Right ventricle myocardium inferior (tissue), 1 donor: Measurements from ENCODE around the gene CYP2E1. TPM values are rescaled to one million over a fixed set of nuclear protein-coding genes. Genes with fewer than 3 reads are reported as not detected.
"Not testable (repeated sequence)": the region's sequence is repeated elsewhere in the genome, so short reads cannot be mapped to it uniquely, and the experiment has no call there.

Experiments used
- ATAC-seq: fragments of 200-7000 bp; cut with Tn5 transposase; one replicate; pipeline ENCODE4 v1.9.1; 2020; ENCODE audit warnings: mild to moderate bottlenecking, moderate library complexity
- DNase-seq: peaks from one replicate; pipeline ENCODE4 v3.0.0; 2021; ENCODE audit errors: missing footprints
- intact Hi-C: fragments of 100-400 bp; cut with DNase I; formaldehyde crosslinking; loops from one replicate; pipeline ENCODE4 v1.11.0; 2022
- total RNA-seq: library from RNA; stranded (reverse); fragmentation: NEBNext Ultra II Directional; extraction: Animal tissue kit (Norgen Biotek cat#: 25700); gene quantifications from one replicate; pipeline ENCODE4 v1.2.1, GENCODE V29; 2021
- donor health status: DM: no; HTN: yes; CAD: no; lungs with severe emphysema.

The CYP2E1 gene
- total RNA-seq, 1 donor from 2014 or later: 0.89 TPM

- DNase-seq (no peak), ATAC-seq (no peak)
- intact Hi-C loops: no loop called here
These were observed 3.4 kb upstream of the CYP2E1 start for GRCh38 chr10:133523631-133524203.

- intact Hi-C loops: no loop called here
- no peak for DNase-seq
- ATAC-seq: no peak
These were observed 1.7 kb upstream of the CYP2E1 start for GRCh38 chr10:133525444-133525843.

GRCh38 chr10:133527771-133528271 lies 658 bp downstream of the CYP2E1 start:
- DNase-seq (no peak), ATAC-seq (no peak)
- intact Hi-C loops: no loop called here

GRCh38 chr10:133528296-133528844 lies 1.2 kb downstream of the CYP2E1 start:
- ATAC-seq (peak; percentile 11), DNase-seq (no peak)
- intact Hi-C loops: no loop called here

- peak; percentile 36 for ATAC-seq
- no peak for DNase-seq
- intact Hi-C loops: no loop called here
These were observed 1.8 kb downstream of the CYP2E1 start for GRCh38 chr10:133528845-133529575.

GRCh38 chr10:133529576-133529946 lies 2.4 kb downstream of the CYP2E1 start:
- intact Hi-C loops: no loop called here
- ATAC-seq: no peak
- no peak for DNase-seq

GRCh38 chr10:133530506-133530905 lies 3.3 kb downstream of the CYP2E1 start:
- ATAC-seq (no peak), DNase-seq (no peak)
- intact Hi-C loops: no loop called here

- ATAC-seq (no peak), DNase-seq (no peak)
- intact Hi-C loops: no loop called here
These were observed 5.7 kb downstream of the CYP2E1 start for GRCh38 chr10:133532871-133533270.

- intact Hi-C loops: no loop called here
- DNase-seq (no peak), ATAC-seq (no peak)
These were observed 7.3 kb downstream of the CYP2E1 start for GRCh38 chr10:133534417-133534816.

- no peak for ATAC-seq
- no peak for DNase-seq
These were observed 9.0 kb downstream of the CYP2E1 start for GRCh38 chr10:133536198-133536597.

GRCh38 chr10:133537546-133538545 lies 10.7 kb downstream of the CYP2E1 start:
- intact Hi-C loops: no loop called here
- DNase-seq: no peak
- no peak for ATAC-seq

More at GRCh38 chr10:133536198-133536597, 9.0 kb downstream of the CYP2E1 start:
- intact Hi-C loops: no loop called here

- intact Hi-C loops, DNase-seq, ATAC-seq: not testable (repeated sequence)
These were observed 14.3 kb downstream of the CYP2E1 start for GRCh38 chr10:133541441-133541975.

- DNase-seq (no peak), ATAC-seq (no peak)
- intact Hi-C loops: no loop called here
These were observed 17.3 kb downstream of the CYP2E1 start for GRCh38 chr10:133544506-133544905.

GRCh38 chr10:133554600-133554999 lies 27.4 kb downstream of the CYP2E1 start:
- DNase-seq: no peak
- ATAC-seq: no peak
- intact Hi-C loops: no loop called here

GRCh38 chr10:133555521-133555920 lies 28.4 kb downstream of the CYP2E1 start:
- ATAC-seq (no peak), DNase-seq (no peak)
- intact Hi-C loops: no loop called here

GRCh38 chr10:133557381-133557780 lies 30.2 kb downstream of the CYP2E1 start:
- DNase-seq (no peak), ATAC-seq (no peak)
- intact Hi-C loops: no loop called here

GRCh38 chr10:133559216-133559615 lies 32.1 kb downstream of the CYP2E1 start:
- intact Hi-C loops: no loop called here
- DNase-seq: no peak
- no peak for ATAC-seq

- ATAC-seq (no peak), DNase-seq (no peak)
- intact Hi-C loops: no loop called here
These were observed 37.7 kb downstream of the CYP2E1 start for GRCh38 chr10:133564816-133565215.
